Ishikawa (cell line): ENCODE data around the gene TOMM20.

Experiments
- CEBPB ChIP-seq: IDR thresholded peaks from 2 replicates; pipeline ENCODE4 v1.6.1; 2012
- EP300 ChIP-seq: IDR thresholded peaks from 2 replicates; pipeline ENCODE4 v1.6.1; 2012; ENCODE audit warnings: borderline replicate concordance
- FOXM1 ChIP-seq: IDR thresholded peaks from 2 replicates; pipeline ENCODE4 v1.6.1; 2012; ENCODE audit warnings: low read depth, borderline replicate concordance
- RAD21 ChIP-seq: IDR thresholded peaks from 2 replicates; pipeline ENCODE4 v1.6.1; 2012; ENCODE audit warnings: low read depth
- TAF1 ChIP-seq: IDR thresholded peaks from 2 replicates; pipeline ENCODE4 v1.6.1; 2012; ENCODE audit warnings: low read depth, mild to moderate bottlenecking
- TCF12 ChIP-seq: IDR thresholded peaks from 2 replicates; pipeline ENCODE4 v1.6.1; 2012; ENCODE audit warnings: low read depth
- YY1 ChIP-seq: IDR thresholded peaks from 2 replicates; pipeline ENCODE4 v1.6.1; 2012; ENCODE audit warnings: low read depth
- ZBTB7A ChIP-seq: IDR thresholded peaks from 2 replicates; pipeline ENCODE4 v1.6.1; 2012; ENCODE audit warnings: low read depth
- TF ChIP-seq, protein P1 (sequence below): IDR thresholded peaks from 2 replicates; pipeline ENCODE4 v1.6.1; 2012
- TF ChIP-seq, protein P2 (sequence below): IDR thresholded peaks from 2 replicates; pipeline ENCODE4 v1.6.1; 2012; ENCODE audit warnings: low read depth, mild to moderate bottlenecking

DNA sequence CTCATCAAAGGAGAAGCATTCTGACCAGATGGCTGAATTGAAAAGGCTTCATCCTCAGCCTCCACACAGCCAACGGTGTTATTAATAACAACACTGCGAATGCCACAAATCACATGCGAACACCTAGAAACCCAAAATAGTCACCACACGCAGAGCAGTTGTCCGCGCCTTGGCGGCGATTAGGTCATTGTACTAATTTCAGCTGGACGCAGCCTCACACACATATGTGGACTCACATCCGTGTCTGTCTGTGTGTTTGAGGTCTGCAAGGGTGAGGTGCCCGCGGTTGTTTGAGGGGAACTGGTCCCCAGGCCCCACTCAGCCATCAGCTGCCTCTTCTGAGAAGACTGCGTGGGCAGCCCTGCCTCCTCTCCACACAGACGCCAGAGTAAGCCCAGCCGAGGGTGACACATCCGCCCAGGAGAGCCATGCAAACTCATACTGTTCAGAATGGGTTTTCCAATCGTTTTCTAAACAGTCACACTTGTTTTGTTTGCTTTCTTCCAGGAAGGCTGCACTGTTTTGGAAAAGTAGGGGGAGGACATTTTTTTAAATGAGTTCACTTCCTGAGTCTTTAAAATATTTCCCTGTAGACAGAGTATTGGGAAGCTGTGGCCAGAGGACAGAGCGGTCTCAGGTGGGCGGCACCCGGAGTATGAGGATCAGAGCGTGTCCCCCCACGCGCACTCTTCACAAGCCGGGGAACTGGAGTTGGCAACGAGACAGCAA, 53.4 kb downstream of the TOMM20 start:
- no peak for TF ChIP-seq RAD21
- TF ChIP-seq, protein P1, sequence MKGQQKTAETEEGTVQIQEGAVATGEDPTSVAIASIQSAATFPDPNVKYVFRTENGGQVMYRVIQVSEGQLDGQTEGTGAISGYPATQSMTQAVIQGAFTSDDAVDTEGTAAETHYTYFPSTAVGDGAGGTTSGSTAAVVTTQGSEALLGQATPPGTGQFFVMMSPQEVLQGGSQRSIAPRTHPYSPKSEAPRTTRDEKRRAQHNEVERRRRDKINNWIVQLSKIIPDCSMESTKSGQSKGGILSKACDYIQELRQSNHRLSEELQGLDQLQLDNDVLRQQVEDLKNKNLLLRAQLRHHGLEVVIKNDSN, result no peak
- no peak for TF ChIP-seq EP300
- TF ChIP-seq FOXM1, result no peak
- no peak for TF ChIP-seq TCF12
- TF ChIP-seq YY1, result no peak
- TF ChIP-seq ZBTB7A, result no peak
- TF ChIP-seq, protein P2, sequence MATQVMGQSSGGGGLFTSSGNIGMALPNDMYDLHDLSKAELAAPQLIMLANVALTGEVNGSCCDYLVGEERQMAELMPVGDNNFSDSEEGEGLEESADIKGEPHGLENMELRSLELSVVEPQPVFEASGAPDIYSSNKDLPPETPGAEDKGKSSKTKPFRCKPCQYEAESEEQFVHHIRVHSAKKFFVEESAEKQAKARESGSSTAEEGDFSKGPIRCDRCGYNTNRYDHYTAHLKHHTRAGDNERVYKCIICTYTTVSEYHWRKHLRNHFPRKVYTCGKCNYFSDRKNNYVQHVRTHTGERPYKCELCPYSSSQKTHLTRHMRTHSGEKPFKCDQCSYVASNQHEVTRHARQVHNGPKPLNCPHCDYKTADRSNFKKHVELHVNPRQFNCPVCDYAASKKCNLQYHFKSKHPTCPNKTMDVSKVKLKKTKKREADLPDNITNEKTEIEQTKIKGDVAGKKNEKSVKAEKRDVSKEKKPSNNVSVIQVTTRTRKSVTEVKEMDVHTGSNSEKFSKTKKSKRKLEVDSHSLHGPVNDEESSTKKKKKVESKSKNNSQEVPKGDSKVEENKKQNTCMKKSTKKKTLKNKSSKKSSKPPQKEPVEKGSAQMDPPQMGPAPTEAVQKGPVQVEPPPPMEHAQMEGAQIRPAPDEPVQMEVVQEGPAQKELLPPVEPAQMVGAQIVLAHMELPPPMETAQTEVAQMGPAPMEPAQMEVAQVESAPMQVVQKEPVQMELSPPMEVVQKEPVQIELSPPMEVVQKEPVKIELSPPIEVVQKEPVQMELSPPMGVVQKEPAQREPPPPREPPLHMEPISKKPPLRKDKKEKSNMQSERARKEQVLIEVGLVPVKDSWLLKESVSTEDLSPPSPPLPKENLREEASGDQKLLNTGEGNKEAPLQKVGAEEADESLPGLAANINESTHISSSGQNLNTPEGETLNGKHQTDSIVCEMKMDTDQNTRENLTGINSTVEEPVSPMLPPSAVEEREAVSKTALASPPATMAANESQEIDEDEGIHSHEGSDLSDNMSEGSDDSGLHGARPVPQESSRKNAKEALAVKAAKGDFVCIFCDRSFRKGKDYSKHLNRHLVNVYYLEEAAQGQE, result no peak
- no peak for TF ChIP-seq TAF1
- TF ChIP-seq CEBPB, result no peak
